Transverse colon (tissue), 3 donors: Measurements from ENCODE around the gene WDR87.

Experiments used
- CTCF ChIP-seq, 5 experiments: fragments of 200-600 bp in 3 of 5; fragments of 450-650 bp in 2 of 5; sonication (generic) in 3 of 5; IDR thresholded peaks; 1 replicate in 2 of 5; 2 replicates in 3 of 5; pipeline ENCODE4 v1.5.1; 2016 to 2017; ENCODE audit warnings: antibody characterized with exemption in 5 of 5, inconsistent platforms in 3 of 5, mild to moderate bottlenecking in 2 of 5, moderate library complexity in 1 of 5
- EP300 ChIP-seq: sonication (generic); formaldehyde crosslinking; IDR thresholded peaks from one replicate; pipeline ENCODE4 v1.6.1; 2017; ENCODE audit warnings: antibody characterized with exemption, low read depth
- POLR2A ChIP-seq: fragments of 450-650 bp; IDR thresholded peaks from one replicate; pipeline ENCODE4 v1.6.1; 2016; ENCODE audit warnings: antibody characterized with exemption, mild to moderate bottlenecking, moderate library complexity

- TF ChIP-seq CTCF (IDR thresholded peaks at IDR 0.05) (no peak), EP300 (no peak), POLR2A (no peak)
These were observed 6.9 kb downstream of the WDR87 start for GRCh38 chr19:37899453-37899852.
